Stimulated activated CD8-positive, alpha-beta memory T cell treated with anti-CD3 and anti-CD28 coated beads, Interleukin-15, amount 100 ng/mL, for 48 hours (primary cell): ENCODE results near the gene CSRNP2.
"Not testable (repeated sequence)": the region's sequence is repeated elsewhere in the genome, so short reads cannot be mapped to it uniquely, and the experiment has no call there.

ENCODE experiments used
- DNase-seq, 2 donors: peaks; one replicate each; pipeline ENCODE4 v3.0.0-alpha.2; 2020; ENCODE audit warnings: low read depth in 2 of 2

The CSRNP2 gene

GRCh38 chr12:51083126-51083833, at the start of gene CSRNP2:
Gene CSRNP2, minus strand, starts transcription at chr12:51083596. Its CDS starts 7,035 bp downstream, at chr12:51076561.
- peak; percentile 90 to 92 for DNase-seq

- DNase-seq: no peak
These were observed 49.3 kb upstream of the CSRNP2 start for GRCh38 chr12:51132693-51133092.

- DNase-seq: no peak
These were observed 48.5 kb upstream of the CSRNP2 start for GRCh38 chr12:51131745-51132521.

GRCh38 chr12:51128919-51129318, 45.5 kb upstream of the CSRNP2 start:
- DNase-seq: no peak

- no peak for DNase-seq
These were observed 43.8 kb upstream of the CSRNP2 start for GRCh38 chr12:51127050-51127729.

- no peak for DNase-seq
These were observed 42.9 kb upstream of the CSRNP2 start for GRCh38 chr12:51126297-51126696.

GRCh38 chr12:51124504-51124903, 41.1 kb upstream of the CSRNP2 start:
- no peak for DNase-seq

- no peak for DNase-seq
These were observed 39.4 kb upstream of the CSRNP2 start for GRCh38 chr12:51122844-51123243.

- DNase-seq: no peak
These were observed 35.3 kb upstream of the CSRNP2 start for GRCh38 chr12:51118706-51119105.

- DNase-seq: no peak
These were observed 32.1 kb upstream of the CSRNP2 start for GRCh38 chr12:51115533-51115932.

- DNase-seq: no peak
These were observed 24.7 kb upstream of the CSRNP2 start for GRCh38 chr12:51108136-51108535.

GRCh38 chr12:51103977-51104376, 20.6 kb upstream of the CSRNP2 start:
- no peak for DNase-seq

GRCh38 chr12:51098611-51099010, 15.2 kb upstream of the CSRNP2 start:
- no peak for DNase-seq

- no peak for DNase-seq
These were observed 7.4 kb upstream of the CSRNP2 start for GRCh38 chr12:51090705-51091229.

GRCh38 chr12:51087818-51088217, 4.4 kb upstream of the CSRNP2 start:
- DNase-seq: no peak

- DNase-seq: no peak
These were observed 3.5 kb upstream of the CSRNP2 start for GRCh38 chr12:51086933-51087332.

- DNase-seq: no peak
These were observed 2.4 kb upstream of the CSRNP2 start for GRCh38 chr12:51085757-51086156.

- no peak for DNase-seq
These were observed 753 bp downstream of the CSRNP2 start for GRCh38 chr12:51082561-51083125.

- DNase-seq: no peak
These were observed 2.0 kb downstream of the CSRNP2 start for GRCh38 chr12:51081421-51081820.

- DNase-seq: no peak
These were observed 3.3 kb downstream of the CSRNP2 start for GRCh38 chr12:51080136-51080535.

- DNase-seq: not testable (repeated sequence)
These were observed 4.5 kb downstream of the CSRNP2 start for GRCh38 chr12:51078866-51079265.

- DNase-seq: not testable (repeated sequence)
These were observed 5.0 kb downstream of the CSRNP2 start for GRCh38 chr12:51078346-51078745.
